PC-3 (cell line): Measurements from ENCODE around the gene AVL9. TPM values are rescaled to one million over a fixed set of nuclear protein-coding genes. Genes with fewer than 3 reads are reported as not detected.

Experiments used
- ATAC-seq: fragments of 200-7000 bp; cut with Tn5 transposase; 2 replicates; pipeline ENCODE4 v1.9.1; 2020; ENCODE audit warnings: mild to moderate bottlenecking, moderate library complexity
- BruUV-seq: library from RNA; stranded (reverse); fragments of 400-500 nt; replicated peaks from 2 replicates; lab custom pipeline; 2021; lab: Mats Ljungman, UMichigan
- CTCF ChIA-PET: fragments of 300-600 bp; sonication (Branson Sonifier 250); formaldehyde crosslinking; loops from one replicate; lab custom pipeline; 2022; ENCODE audit warnings: antibody characterized with exemption; lab: Charles Lee
- POLR2A ChIA-PET: fragments of 300-600 bp; sonication (Branson Sonifier 250); formaldehyde crosslinking; loops from one replicate; lab custom pipeline; 2022; ENCODE audit warnings: antibody characterized with exemption; ENCODE audit not compliant: unreplicated experiment; lab: Charles Lee
- DNase-seq: peaks from one replicate; pipeline ENCODE4 v3.0.0-alpha.2; 2015
- H2AFZ ChIP-seq: fragments of 300-600 bp; sonication (generic); 2 replicates; pipeline ENCODE4 v1.6.0; 2016; ENCODE audit warnings: antibody characterized with exemption, low read length
- H3F3A ChIP-seq: fragments of 300-600 bp; sonication (generic); one replicate; pipeline ENCODE4 v1.6.0; 2017; ENCODE audit warnings: antibody characterized with exemption, low read length, control low read depth, mild to moderate bottlenecking; ENCODE audit not compliant: unreplicated experiment
- H3K27ac ChIP-seq: fragments of 300-600 bp; sonication (generic); 2 replicates; pipeline ENCODE4 v1.5.1; 2016; ENCODE audit warnings: mild to moderate bottlenecking, low read length
- H3K27me3 ChIP-seq: fragments of 300-600 bp; sonication (generic); 2 replicates; pipeline ENCODE4 v1.6.1; 2016; ENCODE audit warnings: low read length, mixed read lengths
- H3K36me3 ChIP-seq: fragments of 300-600 bp; sonication (generic); 2 replicates; pipeline ENCODE4 v1.6.1; 2016; ENCODE audit warnings: low read depth, mixed run types, low read length, mixed read lengths
- H3K4me1 ChIP-seq: fragments of 300-600 bp; sonication (generic); 2 replicates; pipeline ENCODE4 v1.5.1; 2016; ENCODE audit warnings: low read length; ENCODE audit not compliant: insufficient read depth
- H3K4me2 ChIP-seq: fragments of 300-600 bp; sonication (generic); 2 replicates; pipeline ENCODE4 v1.6.0; 2016; ENCODE audit warnings: low read length
- H3K4me3 ChIP-seq: fragments of 300-600 bp; sonication (generic); 2 replicates; pipeline ENCODE4 v1.5.1; 2016; ENCODE audit warnings: mild to moderate bottlenecking, low read length, mixed read lengths
- H3K79me2 ChIP-seq: fragments of 300-600 bp; sonication (generic); 2 replicates; pipeline ENCODE4 v1.6.1; 2017; ENCODE audit warnings: low read length, mixed read lengths
- H3K9ac ChIP-seq: fragments of 300-600 bp; sonication (generic); 2 replicates; pipeline ENCODE4 v1.6.0; 2016; ENCODE audit warnings: mild to moderate bottlenecking, low read length
- H3K9me2 ChIP-seq: fragments of 300-600 bp; sonication (generic); replicated peaks from 2 replicates; pipeline ENCODE4 v1.6.1; 2016; ENCODE audit warnings: mixed run types, low read length, mixed read lengths
- H3K9me3 ChIP-seq: fragments of 300-600 bp; sonication (generic); 2 replicates; pipeline ENCODE4 v1.6.1; 2016; ENCODE audit warnings: low read length, mixed read lengths
- H4K20me1 ChIP-seq: fragments of 300-600 bp; sonication (generic); 2 replicates; pipeline ENCODE4 v1.6.1; 2016; ENCODE audit warnings: low read length, mixed read lengths
- CTCF ChIP-seq: fragments of 300-600 bp; sonication (generic); conservative IDR thresholded peaks from 2 replicates; pipeline ENCODE4 v1.5.1; 2017; ENCODE audit warnings: antibody characterized with exemption, low read depth, mild to moderate bottlenecking, low read length
- EZH2 ChIP-seq: fragments of 300-600 bp; sonication (generic); IDR thresholded peaks from one replicate; pipeline ENCODE4 v1.6.1; 2017; ENCODE audit warnings: antibody characterized with exemption, mild to moderate bottlenecking, low read length; ENCODE audit not compliant: unreplicated experiment
- EZH2phosphoT487 ChIP-seq: fragments of 300-600 bp; sonication (generic); IDR thresholded peaks from 2 replicates; pipeline ENCODE4 v1.6.1; 2018; ENCODE audit warnings: mild to moderate bottlenecking, antibody characterized with exemption, low read length, borderline replicate concordance
- intact Hi-C: fragments of 100-400 bp; cut with micrococcal nuclease; formaldehyde crosslinking; loops from 2 replicates; pipeline ENCODE4 v1.9.0; 2023
- total RNA-seq: library from RNA; depleted of rRNA; stranded (reverse); fragments of >200 nt; gene quantifications from 2 replicates; pipeline ENCODE4 v1.2.3, GENCODE V29; 2014

AVL9 gene
- total RNA-seq, 1 experiment from 2014 or later: 13.2 TPM

- ChIA-PET POLR2A (no interaction called here), CTCF (no interaction called here)
- no peak for ATAC-seq
- no peaks in the 10 kb centered on the region for H3K27me3 ChIP-seq
- no peak overlapping the region for H3K4me2 ChIP-seq
- H2AFZ ChIP-seq: no peak overlapping the region
- H3K9me2 ChIP-seq: no peaks in the 10 kb centered on the region
- H3K36me3 ChIP-seq: peaks cover 67% of the 10 kb centered on the region
- H3K9ac ChIP-seq: no peak overlapping the region
- H3K4me3 ChIP-seq: no peak overlapping the region
- peak; percentile 49 for DNase-seq
- H3F3A ChIP-seq: no peaks in the 10 kb centered on the region
- H3K4me1 ChIP-seq: no peaks in the 10 kb centered on the region
- intact Hi-C loops: no loop called here
- H3K79me2 ChIP-seq: peaks cover 7% of the 10 kb centered on the region; the same call in 1 of the 2 replicates
- TF ChIP-seq CTCF: no peak
- TF ChIP-seq EZH2: no peak
- no peak for TF ChIP-seq EZH2phosphoT487
- no TSS peak for BruUV-seq
- no peak overlapping the region for H3K27ac ChIP-seq
- peaks cover 26% of the 10 kb centered on the region for H3K9me3 ChIP-seq
- H4K20me1 ChIP-seq: no peaks in the 10 kb centered on the region
These were observed 23.3 kb downstream of the AVL9 start for GRCh38 chr7:32518534-32519140.

- ATAC-seq: no peak
- DNase-seq: no peak
- no peak for TF ChIP-seq CTCF
- no peak for TF ChIP-seq EZH2phosphoT487
- TF ChIP-seq EZH2: no peak
- H3K9me2 ChIP-seq: no peaks in the 10 kb centered on the region
- no TSS peak for BruUV-seq
- no peak overlapping the region for H2AFZ ChIP-seq
- peaks cover 7% of the 10 kb centered on the region; the same call in 1 of the 2 replicates for H3K79me2 ChIP-seq
- H3K4me2 ChIP-seq: no peak overlapping the region
- peaks cover 62% of the 10 kb centered on the region for H3K36me3 ChIP-seq
- no peaks in the 10 kb centered on the region for H4K20me1 ChIP-seq
- H3K27ac ChIP-seq: no peak overlapping the region
- H3K27me3 ChIP-seq: no peaks in the 10 kb centered on the region
- POLR2A ChIA-PET: no interaction called here
- H3K9ac ChIP-seq: no peak overlapping the region
- H3K4me1 ChIP-seq: no peaks in the 10 kb centered on the region
- intact Hi-C loops: no loop called here
- no peak overlapping the region for H3K4me3 ChIP-seq
- H3K9me3 ChIP-seq: peaks cover 26% of the 10 kb centered on the region
- H3F3A ChIP-seq: no peaks in the 10 kb centered on the region
- CTCF ChIA-PET: no interaction called here
These were observed 24.5 kb downstream of the AVL9 start for GRCh38 chr7:32519763-32520162.

- POLR2A ChIA-PET: no interaction called here
- TF ChIP-seq CTCF (no peak), EZH2 (no peak), EZH2phosphoT487 (no peak)
- no peaks in the 10 kb centered on the region for H3K27me3 ChIP-seq
These were observed 27.6 kb downstream of the AVL9 start for GRCh38 chr7:32522746-32523530.

More at GRCh38 chr7:32522746-32523530, 27.6 kb downstream of the AVL9 start:
- Histone ChIP-seq H3K9ac (no peak overlapping the region), H3K4me3 (no peak overlapping the region), H3K79me2 (peaks cover 7% of the 10 kb centered on the region; the same call in 1 of the 2 replicates), H3F3A (no peaks in the 10 kb centered on the region), H3K4me2 (no peak overlapping the region), H3K4me1 (no peaks in the 10 kb centered on the region), H3K9me3 (peaks cover 21% of the 10 kb centered on the region), H3K27ac (no peak overlapping the region), H3K9me2 (no peaks in the 10 kb centered on the region), H4K20me1 (no peaks in the 10 kb centered on the region), H2AFZ (no peak overlapping the region), H3K36me3 (peaks cover 32% of the 10 kb centered on the region)
- CTCF ChIA-PET: no interaction called here
- no TSS peak for BruUV-seq
- DNase-seq (no peak), ATAC-seq (no peak)
- intact Hi-C loops: no loop called here
